ENCODE data around the gene PDE4D. TPM values are rescaled to one million over a fixed set of nuclear protein-coding genes. Genes with fewer than 3 reads are reported as not detected.

Gene PDE4D
- total RNA-seq, 1 donor from 2014 or later: 13.2 TPM

DNA sequence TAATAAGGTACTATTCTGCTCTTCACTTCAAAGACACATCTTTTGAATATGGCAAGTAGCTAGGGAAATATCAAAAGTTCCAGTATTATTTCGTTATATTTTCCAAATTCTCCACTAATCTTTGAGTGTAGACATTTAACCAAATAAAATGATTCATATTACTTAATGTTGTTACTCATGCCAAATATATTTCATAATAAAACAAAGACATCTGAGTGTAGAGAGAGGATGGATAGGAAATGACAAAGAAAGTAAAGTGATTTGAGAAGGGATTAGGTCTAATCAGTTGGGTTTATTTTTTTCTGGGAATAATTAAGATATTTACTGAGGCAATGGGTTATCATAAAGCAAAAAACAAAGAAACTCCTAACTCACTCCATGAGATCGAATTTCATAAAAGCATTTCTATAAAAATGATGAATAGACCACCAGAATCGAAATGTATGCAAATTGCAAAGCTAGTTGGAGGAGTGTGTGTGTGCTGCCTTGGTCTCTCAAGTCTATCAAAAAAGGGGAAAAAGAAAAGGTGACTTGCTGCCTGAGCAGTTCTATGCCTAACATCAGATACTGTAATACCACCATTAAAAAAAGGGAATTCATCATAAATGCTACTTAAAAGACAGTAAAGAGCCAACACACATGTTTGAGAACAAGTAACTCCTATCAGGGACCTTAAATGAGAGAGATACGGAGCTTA is 255.5 kb downstream of the PDE4D start:
- TF ChIP-seq, protein P1, sequence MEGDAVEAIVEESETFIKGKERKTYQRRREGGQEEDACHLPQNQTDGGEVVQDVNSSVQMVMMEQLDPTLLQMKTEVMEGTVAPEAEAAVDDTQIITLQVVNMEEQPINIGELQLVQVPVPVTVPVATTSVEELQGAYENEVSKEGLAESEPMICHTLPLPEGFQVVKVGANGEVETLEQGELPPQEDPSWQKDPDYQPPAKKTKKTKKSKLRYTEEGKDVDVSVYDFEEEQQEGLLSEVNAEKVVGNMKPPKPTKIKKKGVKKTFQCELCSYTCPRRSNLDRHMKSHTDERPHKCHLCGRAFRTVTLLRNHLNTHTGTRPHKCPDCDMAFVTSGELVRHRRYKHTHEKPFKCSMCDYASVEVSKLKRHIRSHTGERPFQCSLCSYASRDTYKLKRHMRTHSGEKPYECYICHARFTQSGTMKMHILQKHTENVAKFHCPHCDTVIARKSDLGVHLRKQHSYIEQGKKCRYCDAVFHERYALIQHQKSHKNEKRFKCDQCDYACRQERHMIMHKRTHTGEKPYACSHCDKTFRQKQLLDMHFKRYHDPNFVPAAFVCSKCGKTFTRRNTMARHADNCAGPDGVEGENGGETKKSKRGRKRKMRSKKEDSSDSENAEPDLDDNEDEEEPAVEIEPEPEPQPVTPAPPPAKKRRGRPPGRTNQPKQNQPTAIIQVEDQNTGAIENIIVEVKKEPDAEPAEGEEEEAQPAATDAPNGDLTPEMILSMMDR (IDR thresholded peaks at IDR 0.05; ENCODE audit: partially characterized antibody, unreplicated experiment): no peak
- H3K4me3 Mint-ChIP-seq (ENCODE audit: unreplicated experiment): no peak overlapping the region
- peaks cover 8% of the 10 kb centered on the region for H3K36me3 Mint-ChIP-seq (ENCODE audit: unreplicated experiment)
- no peak overlapping the region for H3K27ac Mint-ChIP-seq (ENCODE audit: unreplicated experiment)
- H3K27me3 Mint-ChIP-seq (ENCODE audit: unreplicated experiment): no peaks in the 10 kb centered on the region
- no peaks in the 10 kb centered on the region for H3K9me3 Mint-ChIP-seq (ENCODE audit: unreplicated experiment)
- peaks cover 7% of the 10 kb centered on the region for H3K4me1 Mint-ChIP-seq (ENCODE audit: low read depth, unreplicated experiment)
- DNase-seq: no peak

DNA sequence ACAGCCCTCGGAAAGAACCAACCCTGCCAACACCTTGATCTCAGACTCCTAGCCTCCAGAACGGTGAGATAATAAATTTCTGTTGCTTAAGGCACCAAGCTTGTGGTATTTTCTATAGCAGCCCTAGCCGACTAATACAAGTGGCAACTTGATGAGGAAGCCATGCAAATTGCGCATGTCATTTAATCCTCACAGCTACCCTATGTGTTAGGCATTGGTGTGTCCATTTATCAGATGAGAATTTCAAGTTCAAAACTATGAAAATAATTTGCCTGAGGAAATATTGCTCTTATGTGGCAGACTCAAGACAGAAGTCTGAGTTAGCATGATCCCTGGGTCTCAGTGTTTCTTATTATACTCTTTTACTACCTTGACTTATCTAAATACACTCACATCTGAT is 264.0 kb downstream of the PDE4D start:
- Mint-ChIP-seq H3K9me3 (ENCODE audit: unreplicated experiment) (peaks cover 4% of the 10 kb centered on the region), H3K4me3 (ENCODE audit: unreplicated experiment) (no peak overlapping the region), H3K36me3 (ENCODE audit: unreplicated experiment) (peaks cover 4% of the 10 kb centered on the region), H3K27ac (ENCODE audit: unreplicated experiment) (no peak overlapping the region), H3K4me1 (ENCODE audit: low read depth, unreplicated experiment) (no peaks in the 10 kb centered on the region), H3K27me3 (ENCODE audit: unreplicated experiment) (peaks cover 2% of the 10 kb centered on the region)
- no peak for DNase-seq
- TF ChIP-seq, protein P1 (IDR thresholded peaks at IDR 0.05; ENCODE audit: partially characterized antibody, unreplicated experiment): no peak

DNA sequence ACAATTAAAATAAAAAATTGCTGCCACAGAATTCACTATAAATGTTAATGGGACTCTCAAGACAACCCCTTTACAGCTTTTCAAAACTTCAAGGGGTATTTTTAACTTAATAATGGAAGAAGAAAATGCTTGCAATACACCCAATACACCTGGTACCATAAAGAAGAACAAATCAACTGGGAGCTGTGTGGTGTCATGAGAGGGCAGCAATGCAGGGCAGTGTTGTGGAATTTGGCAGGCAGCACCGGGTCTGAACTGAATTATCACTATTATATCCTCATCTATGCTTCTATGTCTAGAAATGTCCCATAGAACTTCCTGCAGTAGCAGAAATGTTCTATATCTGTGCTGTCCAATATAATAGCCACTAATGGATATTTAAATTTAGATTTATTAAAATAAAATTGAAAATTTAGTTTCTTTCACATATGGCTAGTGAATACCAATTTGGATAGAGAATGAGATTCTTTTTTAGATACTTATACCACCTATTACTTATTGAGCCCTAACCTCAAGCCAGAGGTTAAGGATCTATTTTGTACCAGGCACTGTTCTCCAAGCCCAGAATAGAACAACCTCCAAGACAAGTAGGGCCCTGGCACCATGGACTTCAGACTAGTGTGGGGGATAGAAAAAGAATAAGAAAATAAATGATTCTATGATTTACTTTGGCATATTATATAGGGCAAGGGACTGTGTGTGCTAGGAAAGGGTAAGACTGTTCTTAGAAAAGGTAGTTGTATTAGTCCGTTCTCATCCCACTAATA is 265.3 kb downstream of the PDE4D start:
- no peak overlapping the region for H3K4me3 Mint-ChIP-seq (ENCODE audit: unreplicated experiment)
- H3K36me3 Mint-ChIP-seq (ENCODE audit: unreplicated experiment): no peaks in the 10 kb centered on the region
- no peaks in the 10 kb centered on the region for H3K4me1 Mint-ChIP-seq (ENCODE audit: low read depth, unreplicated experiment)
- peaks cover 2% of the 10 kb centered on the region for H3K27me3 Mint-ChIP-seq (ENCODE audit: unreplicated experiment)
- TF ChIP-seq, protein P1 (IDR thresholded peaks at IDR 0.05; ENCODE audit: partially characterized antibody, unreplicated experiment): no peak
- peaks cover 4% of the 10 kb centered on the region for H3K9me3 Mint-ChIP-seq (ENCODE audit: unreplicated experiment)
- H3K27ac Mint-ChIP-seq (ENCODE audit: unreplicated experiment): no peak overlapping the region
- DNase-seq: no peak

DNA sequence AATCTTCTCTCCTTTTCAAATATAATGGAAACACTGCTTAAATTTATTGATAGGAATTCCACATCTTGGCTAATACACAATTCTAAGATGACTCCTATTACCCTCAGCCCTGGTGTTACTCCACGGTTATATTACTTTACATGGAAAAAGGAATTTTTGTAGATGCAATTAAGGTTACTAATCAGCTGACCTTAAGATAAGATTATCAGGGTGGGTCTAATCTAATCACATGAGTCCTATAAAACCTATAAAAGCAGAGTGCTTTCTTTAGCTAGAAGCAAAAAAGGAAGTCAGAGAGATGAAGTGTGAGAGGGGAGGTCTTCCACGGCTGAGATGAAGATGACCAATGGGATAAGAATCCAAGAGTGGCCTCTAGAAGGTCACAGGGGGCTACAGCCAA is 268.6 kb downstream of the PDE4D start:
- peaks cover 2% of the 10 kb centered on the region for H3K27me3 Mint-ChIP-seq (ENCODE audit: unreplicated experiment)
- no peaks in the 10 kb centered on the region for H3K9me3 Mint-ChIP-seq (ENCODE audit: unreplicated experiment)
- H3K4me1 Mint-ChIP-seq (ENCODE audit: low read depth, unreplicated experiment): no peaks in the 10 kb centered on the region
- H3K36me3 Mint-ChIP-seq (ENCODE audit: unreplicated experiment): no peaks in the 10 kb centered on the region
- H3K27ac Mint-ChIP-seq (ENCODE audit: unreplicated experiment): no peak overlapping the region
- DNase-seq: no peak
- H3K4me3 Mint-ChIP-seq (ENCODE audit: unreplicated experiment): no peak overlapping the region
- TF ChIP-seq, protein P1 (IDR thresholded peaks at IDR 0.05; ENCODE audit: partially characterized antibody, unreplicated experiment): no peak

DNA sequence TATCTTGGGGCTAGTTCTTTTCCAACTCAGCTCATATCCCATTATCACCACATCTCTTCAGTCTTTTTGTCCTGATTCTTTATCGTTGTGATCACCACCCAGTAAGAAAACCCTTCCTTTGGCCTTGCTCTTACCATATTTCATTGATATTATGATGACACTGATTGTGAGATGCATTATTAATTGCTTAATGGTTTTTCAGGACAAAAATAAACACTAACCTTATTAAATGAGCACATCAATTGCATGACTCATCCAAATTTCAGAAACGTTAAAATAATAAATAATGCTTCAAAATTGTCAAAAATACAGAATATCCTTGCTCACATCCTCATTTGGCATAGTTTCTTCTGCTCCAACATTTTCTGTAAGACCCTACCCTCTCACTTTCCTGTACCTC is 270.7 kb downstream of the PDE4D start:
- H3K4me1 Mint-ChIP-seq (ENCODE audit: low read depth, unreplicated experiment): no peaks in the 10 kb centered on the region
- H3K27ac Mint-ChIP-seq (ENCODE audit: unreplicated experiment): no peak overlapping the region
- TF ChIP-seq, protein P1 (IDR thresholded peaks at IDR 0.05; ENCODE audit: partially characterized antibody, unreplicated experiment): no peak
- DNase-seq: no peak
- H3K36me3 Mint-ChIP-seq (ENCODE audit: unreplicated experiment): no peaks in the 10 kb centered on the region
- H3K4me3 Mint-ChIP-seq (ENCODE audit: unreplicated experiment): no peak overlapping the region
- H3K9me3 Mint-ChIP-seq (ENCODE audit: unreplicated experiment): no peaks in the 10 kb centered on the region
- H3K27me3 Mint-ChIP-seq (ENCODE audit: unreplicated experiment): no peaks in the 10 kb centered on the region
